HEK293 (cell line): ENCODE measurements around the gene RANBP2.

Experiments used
- FEZF1 ChIP-seq: fragments of 450-650 bp; formaldehyde crosslinking; IDR thresholded peaks from 2 replicates; pipeline ENCODE4 v1.5.1; 2016; ENCODE audit warnings: missing biosample characterization, missing genetic modification characterization
- GLI4 ChIP-seq: fragments of 450-650 bp; formaldehyde crosslinking; IDR thresholded peaks from 2 replicates; pipeline ENCODE4 v1.5.1; 2016; ENCODE audit warnings: missing biosample characterization, missing genetic modification characterization
- HOXA7 ChIP-seq: sonication (generic); formaldehyde crosslinking; IDR thresholded peaks from 2 replicates; pipeline ENCODE4 v1.8.1; 2022; ENCODE audit warnings: missing genetic modification reagents, borderline replicate concordance
- KLF1 ChIP-seq: fragments of 450-650 bp; formaldehyde crosslinking; IDR thresholded peaks from 2 replicates; pipeline ENCODE4 v1.5.1; 2016; ENCODE audit warnings: missing biosample characterization, missing genetic modification characterization
- KLF16 ChIP-seq: fragments of 450-650 bp; formaldehyde crosslinking; IDR thresholded peaks from 2 replicates; pipeline ENCODE4 v1.5.1; 2017; ENCODE audit warnings: missing biosample characterization, missing genetic modification characterization
- KLF7 ChIP-seq: fragments of 450-650 bp; formaldehyde crosslinking; IDR thresholded peaks from 2 replicates; pipeline ENCODE4 v1.5.1; 2016; ENCODE audit warnings: missing biosample characterization, missing genetic modification characterization, borderline replicate concordance
- MEIS1 ChIP-seq: sonication (generic); formaldehyde crosslinking; IDR thresholded peaks from 2 replicates; pipeline ENCODE4 v1.8.1; 2022; ENCODE audit warnings: missing genetic modification reagents, mild to moderate bottlenecking, borderline replicate concordance
- TRIM28 ChIP-seq: IDR thresholded peaks from 2 replicates; pipeline ENCODE4 v1.6.1; 2011; ENCODE audit warnings: low read length, control low read depth, borderline replicate concordance
- YY1 ChIP-seq: fragments of 450-650 bp; formaldehyde crosslinking; IDR thresholded peaks from 2 replicates; pipeline ENCODE4 v1.5.1; 2018; ENCODE audit warnings: missing biosample characterization, missing genetic modification characterization
- ZNF133 ChIP-seq: fragments of 450-650 bp; formaldehyde crosslinking; IDR thresholded peaks from 2 replicates; pipeline ENCODE4 v1.5.1; 2016; ENCODE audit warnings: missing biosample characterization, missing genetic modification characterization
- ZNF202 ChIP-seq: fragments of 450-650 bp; formaldehyde crosslinking; IDR thresholded peaks from 2 replicates; pipeline ENCODE4 v1.5.1; 2016; ENCODE audit warnings: missing biosample characterization, missing genetic modification characterization, borderline replicate concordance
- ZNF24 ChIP-seq: fragments of 450-650 bp; formaldehyde crosslinking; IDR thresholded peaks from 2 replicates; pipeline ENCODE4 v1.5.1; 2016; ENCODE audit warnings: missing biosample characterization, missing genetic modification characterization
- ZNF311 ChIP-seq: fragments of 450-650 bp; formaldehyde crosslinking; IDR thresholded peaks from 2 replicates; pipeline ENCODE4 v1.5.1; 2017; ENCODE audit warnings: missing biosample characterization, missing genetic modification characterization, borderline replicate concordance
- ZNF341 ChIP-seq: fragments of 450-650 bp; formaldehyde crosslinking; IDR thresholded peaks from 2 replicates; pipeline ENCODE4; 2016; ENCODE audit warnings: low read depth, missing biosample characterization, missing genetic modification characterization
- ZNF37A ChIP-seq: fragments of 450-650 bp; IDR thresholded peaks from 2 replicates; pipeline ENCODE4 v1.5.1; 2018; ENCODE audit warnings: missing biosample characterization, missing genetic modification characterization
- ZNF426 ChIP-seq: fragments of 450-650 bp; formaldehyde crosslinking; IDR thresholded peaks from 2 replicates; pipeline ENCODE4 v1.5.1; 2017; ENCODE audit warnings: missing biosample characterization, missing genetic modification characterization, mild to moderate bottlenecking, inconsistent platforms, moderate library complexity
- ZNF433 ChIP-seq: fragments of 450-650 bp; formaldehyde crosslinking; IDR thresholded peaks from 2 replicates; pipeline ENCODE4 v1.5.1; 2016; ENCODE audit warnings: missing biosample characterization, missing genetic modification characterization, low read depth
- ZNF555 ChIP-seq: fragments of 450-650 bp; formaldehyde crosslinking; conservative IDR thresholded peaks from 2 replicates; pipeline ENCODE4 v1.5.1; 2017; ENCODE audit warnings: missing biosample characterization, mild to moderate bottlenecking, missing genetic modification characterization, inconsistent platforms
- ZNF571 ChIP-seq: fragments of 450-650 bp; formaldehyde crosslinking; IDR thresholded peaks from 2 replicates; pipeline ENCODE4 v1.5.0; 2017; ENCODE audit warnings: missing biosample characterization, missing genetic modification characterization
- ZNF585B ChIP-seq: fragments of 450-650 bp; formaldehyde crosslinking; IDR thresholded peaks from 2 replicates; pipeline ENCODE4 v1.5.1; 2016; ENCODE audit warnings: missing biosample characterization, missing genetic modification characterization
- ZNF621 ChIP-seq: fragments of 450-650 bp; formaldehyde crosslinking; IDR thresholded peaks from 2 replicates; pipeline ENCODE4 v1.5.1; 2017; ENCODE audit warnings: missing biosample characterization, missing genetic modification characterization
- ZNF629 ChIP-seq: fragments of 450-650 bp; formaldehyde crosslinking; IDR thresholded peaks from 2 replicates; pipeline ENCODE4 v1.5.1; 2017; ENCODE audit warnings: missing biosample characterization, missing genetic modification characterization
- ZNF660 ChIP-seq: fragments of 450-650 bp; IDR thresholded peaks from 2 replicates; pipeline ENCODE4 v1.5.1; 2018; ENCODE audit warnings: missing biosample characterization, mild to moderate bottlenecking, missing genetic modification characterization
- ZNF76 ChIP-seq: fragments of 450-650 bp; formaldehyde crosslinking; IDR thresholded peaks from 2 replicates; pipeline ENCODE4; 2016; ENCODE audit warnings: low read depth, missing biosample characterization, missing genetic modification characterization, borderline replicate concordance
- ZNF768 ChIP-seq: fragments of 450-650 bp; formaldehyde crosslinking; IDR thresholded peaks from 2 replicates; pipeline ENCODE4 v1.5.1; 2018; ENCODE audit warnings: missing biosample characterization, mild to moderate bottlenecking, missing genetic modification characterization
- ZNF785 ChIP-seq: fragments of 450-650 bp; formaldehyde crosslinking; IDR thresholded peaks from 2 replicates; pipeline ENCODE4 v1.5.1; 2016; ENCODE audit warnings: missing biosample characterization, missing genetic modification characterization
- ZSCAN16 ChIP-seq: fragments of 450-650 bp; formaldehyde crosslinking; IDR thresholded peaks from 2 replicates; pipeline ENCODE4 v1.5.1; 2016; ENCODE audit warnings: missing biosample characterization, missing genetic modification characterization
- TF ChIP-seq, protein P1 (sequence below): fragments of 450-650 bp; formaldehyde crosslinking; IDR thresholded peaks from 2 replicates; pipeline ENCODE4 v1.5.1; 2016; ENCODE audit warnings: missing biosample characterization, missing genetic modification characterization
- TF ChIP-seq, protein P2 (sequence below): fragments of 450-650 bp; formaldehyde crosslinking; IDR thresholded peaks from 2 replicates; pipeline ENCODE4 v1.5.1; 2016; ENCODE audit warnings: missing biosample characterization, missing genetic modification characterization
- TF ChIP-seq, protein P3 (sequence below): fragments of 450-650 bp; formaldehyde crosslinking; IDR thresholded peaks from 2 replicates; pipeline ENCODE4 v1.5.1; 2017; ENCODE audit warnings: missing biosample characterization, missing genetic modification characterization
- TF ChIP-seq, protein P4 (sequence below): fragments of 450-650 bp; formaldehyde crosslinking; IDR thresholded peaks from 2 replicates; pipeline ENCODE4 v1.5.1; 2016; ENCODE audit warnings: missing biosample characterization, missing genetic modification characterization
- TF ChIP-seq, protein P5 (sequence below): fragments of 450-650 bp; IDR thresholded peaks from 2 replicates; pipeline ENCODE4 v1.5.1; 2018; ENCODE audit warnings: missing biosample characterization, missing genetic modification characterization
- TF ChIP-seq, protein P6 (sequence below): fragments of 450-650 bp; formaldehyde crosslinking; IDR thresholded peaks from 2 replicates; pipeline ENCODE4 v1.5.1; 2017; ENCODE audit warnings: missing biosample characterization, mild to moderate bottlenecking, missing genetic modification characterization, moderate library complexity

RANBP2 gene

DNA sequence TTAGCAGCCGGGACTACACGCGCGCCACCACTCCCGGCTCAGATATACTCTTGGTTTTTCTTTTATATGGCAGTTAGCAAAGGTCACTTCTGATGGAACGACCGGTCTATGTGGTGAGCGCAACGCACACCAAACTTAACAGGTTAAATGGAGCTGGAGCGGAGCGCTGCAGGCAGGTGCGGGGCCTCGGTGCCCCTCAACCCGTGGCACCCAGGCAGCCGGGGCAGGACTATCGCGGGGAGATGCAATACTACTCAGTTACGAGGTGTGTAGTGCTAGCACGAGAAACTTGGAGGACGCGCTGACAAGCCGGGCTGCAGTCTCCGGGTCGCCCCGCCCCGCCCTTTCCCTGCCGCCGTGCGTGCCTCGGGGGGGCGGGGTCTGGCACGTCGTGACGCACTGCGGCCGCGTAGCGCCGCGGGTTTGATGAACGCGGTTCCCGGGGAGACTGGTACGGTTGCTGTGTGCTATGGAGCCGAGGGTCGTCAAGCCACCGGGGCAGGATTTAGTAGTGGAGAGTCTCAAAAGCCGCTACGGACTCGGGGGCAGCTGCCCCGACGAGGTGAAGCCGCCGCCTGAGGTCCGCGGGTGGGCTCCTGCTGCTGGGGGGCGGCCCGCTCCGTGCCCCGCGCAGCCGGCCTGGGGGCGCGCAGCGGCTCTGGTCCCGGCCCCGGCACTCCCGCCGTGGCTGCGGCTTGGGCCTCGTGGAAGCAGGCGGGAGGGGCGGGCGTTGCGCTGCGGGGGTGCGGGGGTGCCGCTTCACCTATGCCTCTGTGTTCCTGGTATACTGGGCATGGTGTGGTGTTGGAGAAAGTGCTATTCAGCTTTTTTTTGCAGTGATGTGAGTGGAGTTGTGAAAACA lies 67.3 kb downstream of the RANBP2 start, which contains the start of gene CCDC138 (continued):
- TF ChIP-seq, protein P1, sequence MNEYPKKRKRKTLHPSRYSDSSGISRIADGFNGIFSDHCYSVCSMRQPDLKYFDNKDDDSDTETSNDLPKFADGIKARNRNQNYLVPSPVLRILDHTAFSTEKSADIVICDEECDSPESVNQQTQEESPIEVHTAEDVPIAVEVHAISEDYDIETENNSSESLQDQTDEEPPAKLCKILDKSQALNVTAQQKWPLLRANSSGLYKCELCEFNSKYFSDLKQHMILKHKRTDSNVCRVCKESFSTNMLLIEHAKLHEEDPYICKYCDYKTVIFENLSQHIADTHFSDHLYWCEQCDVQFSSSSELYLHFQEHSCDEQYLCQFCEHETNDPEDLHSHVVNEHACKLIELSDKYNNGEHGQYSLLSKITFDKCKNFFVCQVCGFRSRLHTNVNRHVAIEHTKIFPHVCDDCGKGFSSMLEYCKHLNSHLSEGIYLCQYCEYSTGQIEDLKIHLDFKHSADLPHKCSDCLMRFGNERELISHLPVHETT (tag by site-specific recombination), result no peak
- no peak for TF ChIP-seq ZNF768 (tag by site-specific recombination)
- no peak for TF ChIP-seq ZNF785 (tag by site-specific recombination)
- peak; percentile 74 for TF ChIP-seq ZNF629 (tag by site-specific recombination)
- TF ChIP-seq, protein P2, sequence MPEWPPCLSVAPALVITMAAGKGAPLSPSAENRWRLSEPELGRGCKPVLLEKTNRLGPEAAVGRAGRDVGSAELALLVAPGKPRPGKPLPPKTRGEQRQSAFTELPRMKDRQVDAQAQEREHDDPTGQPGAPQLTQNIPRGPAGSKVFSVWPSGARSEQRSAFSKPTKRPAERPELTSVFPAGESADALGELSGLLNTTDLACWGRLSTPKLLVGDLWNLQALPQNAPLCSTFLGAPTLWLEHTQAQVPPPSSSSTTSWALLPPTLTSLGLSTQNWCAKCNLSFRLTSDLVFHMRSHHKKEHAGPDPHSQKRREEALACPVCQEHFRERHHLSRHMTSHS, result no peak
- TF ChIP-seq MEIS1 (CRISPR knock-in tag), result no peak; the same call in 1 of the 2 replicates
- 0 out of 2 replicates have a peak, but pooled peaks have one; percentile 24 for TF ChIP-seq ZNF660 (tag by site-specific recombination)
- TF ChIP-seq KLF7 (tag by site-specific recombination), result no peak
- TF ChIP-seq ZNF341 (tag by site-specific recombination), result no peak
- no peak for TF ChIP-seq ZNF202 (tag by site-specific recombination)
- no peak for TF ChIP-seq ZNF76 (tag by site-specific recombination)
- no peak for TF ChIP-seq ZNF621
- TF ChIP-seq, protein P3, sequence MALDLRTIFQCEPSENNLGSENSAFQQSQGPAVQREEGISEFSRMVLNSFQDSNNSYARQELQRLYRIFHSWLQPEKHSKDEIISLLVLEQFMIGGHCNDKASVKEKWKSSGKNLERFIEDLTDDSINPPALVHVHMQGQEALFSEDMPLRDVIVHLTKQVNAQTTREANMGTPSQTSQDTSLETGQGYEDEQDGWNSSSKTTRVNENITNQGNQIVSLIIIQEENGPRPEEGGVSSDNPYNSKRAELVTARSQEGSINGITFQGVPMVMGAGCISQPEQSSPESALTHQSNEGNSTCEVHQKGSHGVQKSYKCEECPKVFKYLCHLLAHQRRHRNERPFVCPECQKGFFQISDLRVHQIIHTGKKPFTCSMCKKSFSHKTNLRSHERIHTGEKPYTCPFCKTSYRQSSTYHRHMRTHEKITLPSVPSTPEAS (tag by site-specific recombination), result no peak
- TF ChIP-seq HOXA7, result no peak
- TF ChIP-seq ZNF426 (tag by site-specific recombination), result no peak
- TF ChIP-seq ZNF571, result no peak
- TF ChIP-seq ZNF133 (tag by site-specific recombination), result no peak
- TF ChIP-seq KLF1 (tag by site-specific recombination), result peak; percentile 76
- no peak for TF ChIP-seq ZNF585B
- no peak for TF ChIP-seq ZNF24 (tag by site-specific recombination)
- TF ChIP-seq ZNF37A (tag by site-specific recombination), result no peak
- TF ChIP-seq GLI4 (tag by site-specific recombination), result no peak
- TF ChIP-seq ZSCAN16, result no peak
- TF ChIP-seq TRIM28, result no peak
- TF ChIP-seq, protein P4, sequence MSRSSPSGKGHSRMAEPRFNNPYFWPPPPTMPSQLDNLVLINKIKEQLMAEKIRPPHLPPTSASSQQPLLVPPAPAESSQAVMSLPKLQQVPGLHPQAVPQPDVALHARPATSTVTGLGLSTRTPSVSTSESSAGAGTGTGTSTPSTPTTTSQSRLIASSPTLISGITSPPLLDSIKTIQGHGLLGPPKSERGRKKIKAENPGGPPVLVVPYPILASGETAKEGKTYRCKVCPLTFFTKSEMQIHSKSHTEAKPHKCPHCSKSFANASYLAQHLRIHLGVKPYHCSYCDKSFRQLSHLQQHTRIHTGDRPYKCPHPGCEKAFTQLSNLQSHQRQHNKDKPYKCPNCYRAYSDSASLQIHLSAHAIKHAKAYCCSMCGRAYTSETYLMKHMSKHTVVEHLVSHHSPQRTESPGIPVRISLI (tag by site-specific recombination), result no peak
- TF ChIP-seq ZNF555, result no peak
- TF ChIP-seq ZNF311 (tag by site-specific recombination), result no peak
- TF ChIP-seq FEZF1 (tag by site-specific recombination), result no peak
- TF ChIP-seq ZNF433 (tag by site-specific recombination), result no peak
- TF ChIP-seq KLF16 (tag by site-specific recombination), result peak; percentile 45; the same call in 1 of the 2 replicates
- TF ChIP-seq, protein P5, sequence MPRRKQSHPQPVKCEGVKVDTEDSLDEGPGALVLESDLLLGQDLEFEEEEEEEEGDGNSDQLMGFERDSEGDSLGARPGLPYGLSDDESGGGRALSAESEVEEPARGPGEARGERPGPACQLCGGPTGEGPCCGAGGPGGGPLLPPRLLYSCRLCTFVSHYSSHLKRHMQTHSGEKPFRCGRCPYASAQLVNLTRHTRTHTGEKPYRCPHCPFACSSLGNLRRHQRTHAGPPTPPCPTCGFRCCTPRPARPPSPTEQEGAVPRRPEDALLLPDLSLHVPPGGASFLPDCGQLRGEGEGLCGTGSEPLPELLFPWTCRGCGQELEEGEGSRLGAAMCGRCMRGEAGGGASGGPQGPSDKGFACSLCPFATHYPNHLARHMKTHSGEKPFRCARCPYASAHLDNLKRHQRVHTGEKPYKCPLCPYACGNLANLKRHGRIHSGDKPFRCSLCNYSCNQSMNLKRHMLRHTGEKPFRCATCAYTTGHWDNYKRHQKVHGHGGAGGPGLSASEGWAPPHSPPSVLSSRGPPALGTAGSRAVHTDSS (tag by site-specific recombination), result no peak
- TF ChIP-seq YY1, result no peak
- TF ChIP-seq, protein P6, sequence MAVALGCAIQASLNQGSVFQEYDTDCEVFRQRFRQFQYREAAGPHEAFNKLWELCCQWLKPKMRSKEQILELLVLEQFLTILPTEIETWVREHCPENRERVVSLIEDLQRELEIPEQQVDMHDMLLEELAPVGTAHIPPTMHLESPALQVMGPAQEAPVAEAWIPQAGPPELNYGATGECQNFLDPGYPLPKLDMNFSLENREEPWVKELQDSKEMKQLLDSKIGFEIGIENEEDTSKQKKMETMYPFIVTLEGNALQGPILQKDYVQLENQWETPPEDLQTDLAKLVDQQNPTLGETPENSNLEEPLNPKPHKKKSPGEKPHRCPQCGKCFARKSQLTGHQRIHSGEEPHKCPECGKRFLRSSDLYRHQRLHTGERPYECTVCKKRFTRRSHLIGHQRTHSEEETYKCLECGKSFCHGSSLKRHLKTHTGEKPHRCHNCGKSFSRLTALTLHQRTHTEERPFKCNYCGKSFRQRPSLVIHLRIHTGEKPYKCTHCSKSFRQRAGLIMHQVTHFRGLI (tag by site-specific recombination), result no peak
